Raji (cell line): ENCODE measurements around the gene IRF5.

Experiments
- POLR2A ChIP-seq: IDR thresholded peaks from 2 replicates; pipeline ENCODE4 v1.6.1; 2011; ENCODE audit warnings: low read depth, low read length, control low read depth; ENCODE audit not compliant: insufficient read depth

Gene IRF5

GRCh38 chr7:128913870-128914565 lies 23.7 kb upstream of the IRF5 start:
- TF ChIP-seq POLR2A, result no peak

- TF ChIP-seq POLR2A, result no peak
These were observed 23.1 kb upstream of the IRF5 start for GRCh38 chr7:128914566-128915151.

- TF ChIP-seq POLR2A, result no peak
These were observed 22.4 kb upstream of the IRF5 start for GRCh38 chr7:128915271-128915819.

GRCh38 chr7:128915841-128916642 lies 21.7 kb upstream of the IRF5 start:
- no peak for TF ChIP-seq POLR2A

- TF ChIP-seq POLR2A, result no peak
These were observed 21.1 kb upstream of the IRF5 start for GRCh38 chr7:128916643-128916915.

GRCh38 chr7:128917122-128917521 lies 20.6 kb upstream of the IRF5 start:
- no peak for TF ChIP-seq POLR2A

GRCh38 chr7:128918016-128918665 lies 19.6 kb upstream of the IRF5 start:
- TF ChIP-seq POLR2A, result no peak

GRCh38 chr7:128919241-128919640 lies 18.5 kb upstream of the IRF5 start:
- TF ChIP-seq POLR2A, result no peak

GRCh38 chr7:128919881-128920799 lies 17.6 kb upstream of the IRF5 start:
- no peak for TF ChIP-seq POLR2A

- TF ChIP-seq POLR2A, result no peak
These were observed 16.7 kb upstream of the IRF5 start for GRCh38 chr7:128920913-128921582.

GRCh38 chr7:128921866-128922440 lies 15.8 kb upstream of the IRF5 start:
- TF ChIP-seq POLR2A, result no peak

GRCh38 chr7:128922496-128923410 lies 15.0 kb upstream of the IRF5 start:
- no peak for TF ChIP-seq POLR2A

- no peak for TF ChIP-seq POLR2A
These were observed 14.3 kb upstream of the IRF5 start for GRCh38 chr7:128923411-128923800.
